IMR-90 (cell line): Measurements from ENCODE around the gene PRR5. TPM values are rescaled to one million over a fixed set of nuclear protein-coding genes. Genes with fewer than 3 reads are reported as not detected.

Source experiments
- ATAC-seq: fragments of 200-7000 bp; cut with Tn5 transposase; 2 replicates; pipeline ENCODE4 v1.9.1; 2020; ENCODE audit warnings: low read depth, mild to moderate bottlenecking, moderate library complexity
- BruUV-seq: library from RNA; stranded (reverse); fragments of 400-500 nt; replicated peaks from 2 replicates; lab custom pipeline; 2021; lab: Mats Ljungman, UMichigan
- CTCF ChIA-PET: fragments of 300-600 bp; formaldehyde crosslinking; extraction: SDS; loops from one replicate; lab custom pipeline; 2021; ENCODE audit warnings: antibody characterized with exemption; lab: Yijun Ruan, JAX
- POLR2A ChIA-PET: fragments of 300-600 bp; sonication (Branson Sonifier 250); formaldehyde crosslinking; loops from one replicate; lab custom pipeline; 2022; ENCODE audit warnings: antibody characterized with exemption; ENCODE audit not compliant: unreplicated experiment; lab: Charles Lee
- DNase-seq: peaks from one replicate; pipeline ENCODE4 v3.0.0; 2013
- H2AFZ ChIP-seq: replicated peaks from 2 replicates; pipeline ENCODE3; 2013; ENCODE audit warnings: low read length, mild to moderate bottlenecking; ENCODE audit not compliant: poor library complexity
- H2AK5ac ChIP-seq: 2 replicates; pipeline ENCODE4 v1.6.1; 2013; ENCODE audit warnings: low read depth, low read length, inconsistent platforms
- H2AK9ac ChIP-seq: replicated peaks from 2 replicates; pipeline ENCODE3; 2013; ENCODE audit warnings: mild to moderate bottlenecking, low read depth, low read length, moderate library complexity; ENCODE audit not compliant: poor library complexity
- H2BK120ac ChIP-seq: 2 replicates; pipeline ENCODE4 v1.6.1; 2013; ENCODE audit warnings: low read depth, low read length, inconsistent platforms
- H2BK15ac ChIP-seq: 3 replicates; pipeline ENCODE4 v1.6.1; 2013; ENCODE audit warnings: low read depth, low read length, inconsistent platforms
- H2BK20ac ChIP-seq: 2 replicates; pipeline ENCODE4 v1.6.1; 2013; ENCODE audit warnings: low read depth, mild to moderate bottlenecking, inconsistent platforms, low read length, moderate library complexity
- H2BK5ac ChIP-seq: 2 replicates; pipeline ENCODE4 v1.6.1; 2013; ENCODE audit warnings: mild to moderate bottlenecking, low read depth, low read length, inconsistent platforms; ENCODE audit not compliant: poor library complexity, severe bottlenecking
- H3K14ac ChIP-seq: replicated peaks from 2 replicates; pipeline ENCODE4 v1.6.1; 2013; ENCODE audit warnings: low read depth, low read length, inconsistent platforms
- H3K18ac ChIP-seq: 2 replicates; pipeline ENCODE4 v1.6.1; 2013; ENCODE audit warnings: low read depth, low read length, control low read depth
- H3K23ac ChIP-seq: 2 replicates; pipeline ENCODE4 v1.6.1; 2013; ENCODE audit warnings: low read depth, low read length, inconsistent platforms
- H3K27ac ChIP-seq: 2 replicates; pipeline ENCODE4 v1.5.1; 2013; ENCODE audit warnings: mild to moderate bottlenecking, control low read depth, low read length; ENCODE audit not compliant: insufficient read depth
- H3K27me3 ChIP-seq: 2 replicates; pipeline ENCODE4 v1.6.1; 2013; ENCODE audit warnings: low read length; ENCODE audit not compliant: control insufficient read depth, insufficient read depth
- H3K36me3 ChIP-seq: 2 replicates; pipeline ENCODE4 v1.6.1; 2013; ENCODE audit warnings: low read length, mixed read lengths; ENCODE audit not compliant: control insufficient read depth, insufficient read depth
- H3K4ac ChIP-seq: 2 replicates; pipeline ENCODE4 v1.6.1; 2013; ENCODE audit warnings: low read depth, low read length, inconsistent platforms
- H3K4me1 ChIP-seq: 2 replicates; pipeline ENCODE4 v1.6.1; 2013; ENCODE audit warnings: low read length, mixed read lengths; ENCODE audit not compliant: control insufficient read depth, insufficient read depth
- H3K4me2 ChIP-seq: 2 replicates; pipeline ENCODE4 v1.6.1; 2013; ENCODE audit warnings: low read depth, mild to moderate bottlenecking, control low read depth, low read length, moderate library complexity
- H3K4me3 ChIP-seq: 2 replicates; pipeline ENCODE4 v1.5.1; 2013; ENCODE audit warnings: low read depth, mild to moderate bottlenecking, control low read depth, low read length, moderate library complexity; ENCODE audit not compliant: insufficient read depth
- H3K56ac ChIP-seq: 2 replicates; pipeline ENCODE4 v1.6.1; 2013; ENCODE audit warnings: low read length, inconsistent platforms; ENCODE audit not compliant: insufficient read depth; ENCODE audit errors: extremely low read depth
- H3K79me1 ChIP-seq, 2 experiments: 2 replicates each; pipeline ENCODE4 v1.6.1; 2013; ENCODE audit warnings: low read length in 2 of 2, inconsistent platforms in 1 of 2, low read depth in 1 of 2
- H3K9ac ChIP-seq: 2 replicates; pipeline ENCODE4 v1.6.1; 2013; ENCODE audit warnings: low read depth, low read length, control low read depth
- H3K9me1 ChIP-seq: 2 replicates; pipeline ENCODE4 v1.6.1; 2013; ENCODE audit warnings: low read length, inconsistent platforms; ENCODE audit not compliant: insufficient read depth
- H3K9me3 ChIP-seq: 2 replicates; pipeline ENCODE4 v1.6.1; 2013; ENCODE audit warnings: low read length; ENCODE audit not compliant: control insufficient read depth, insufficient read depth
- H4K20me1 ChIP-seq: 2 replicates; pipeline ENCODE4 v1.6.1; 2013; ENCODE audit warnings: low read length, inconsistent platforms; ENCODE audit not compliant: insufficient read depth
- H4K5ac ChIP-seq: 2 replicates; pipeline ENCODE4 v1.6.1; 2013; ENCODE audit warnings: mild to moderate bottlenecking, low read depth, low read length, control low read depth
- H4K8ac ChIP-seq, 2 experiments: 2 replicates each; pipeline ENCODE4 v1.6.1; 2013; ENCODE audit warnings: low read depth in 2 of 2, low read length in 2 of 2, control low read depth in 1 of 2, inconsistent platforms in 1 of 2
- H4K91ac ChIP-seq: 2 replicates; pipeline ENCODE4 v1.6.1; 2013; ENCODE audit warnings: low read depth, low read length, inconsistent platforms; ENCODE audit not compliant: insufficient read depth
- BHLHE40 ChIP-seq: fragments of 150-350 bp; IDR thresholded peaks from 2 replicates; pipeline ENCODE4 v1.6.1; 2016; ENCODE audit warnings: mild to moderate bottlenecking, low read depth, low read length
- CHD1 ChIP-seq: IDR thresholded peaks from 2 replicates; pipeline ENCODE4 v1.6.1; 2012; ENCODE audit warnings: low read depth, low read length, improper control_type of control experiment
- FOS ChIP-seq: fragments of 150-350 bp; IDR thresholded peaks from 2 replicates; pipeline ENCODE4 v1.6.1; 2016; ENCODE audit warnings: low read depth, low read length
- MAZ ChIP-seq: IDR thresholded peaks from 2 replicates; pipeline ENCODE4 v1.6.1; 2012; ENCODE audit warnings: low read depth, mild to moderate bottlenecking, low read length, improper control_type of control experiment, moderate library complexity, borderline replicate concordance
- MXI1 ChIP-seq: IDR thresholded peaks from 2 replicates; pipeline ENCODE4 v1.6.1; 2012; ENCODE audit warnings: low read depth, mild to moderate bottlenecking, low read length, moderate library complexity, borderline replicate concordance
- NFE2L2 ChIP-seq: fragments of 150-350 bp; IDR thresholded peaks from 2 replicates; pipeline ENCODE4 v1.6.1; 2016; ENCODE audit warnings: low read depth, mild to moderate bottlenecking, low read length
- RAD21 ChIP-seq: IDR thresholded peaks from 2 replicates; pipeline ENCODE4 v1.6.1; 2012; ENCODE audit warnings: low read length, improper control_type of control experiment
- WGBS, 2 experiments: methylation state at CpG; one replicate each; pipeline versions ENCODE4 v1.1.5 to v1.1.7; 2013; ENCODE audit warnings: missing lambda C conversion rate in 2 of 2; ENCODE audit not compliant: insufficient read length in 1 of 2; ENCODE audit errors: extremely low coverage in 2 of 2; 5-methylcytosine and 5-hydroxymethylcytosine counted together
- dilution Hi-C: fragments of 300-500 bp; cut with HindIII; formaldehyde crosslinking; loops from one replicate; pipeline ENCODE4 v1.14.3; 2018; ENCODE audit warnings: low sequenced_read_pairs; ENCODE audit not compliant: unreplicated experiment
- in situ Hi-C: fragments of 300-500 bp; cut with MboI; formaldehyde crosslinking; loops from 3 replicates; pipeline ENCODE4 v1.14.3; 2019; ENCODE audit warnings: low sequenced_read_pairs, inconsistent platforms, mixed read lengths
- intact Hi-C: fragments of 100-400 bp; cut with micrococcal nuclease; formaldehyde crosslinking; loops from 2 replicates; pipeline ENCODE4 v1.10.0; 2022
- polyA plus RNA-seq, 3 experiments: library from polyadenylated mRNA; depleted of rRNA; stranded (reverse); fragments of >200 nt; gene quantifications; 2 replicates each; pipeline ENCODE4 v1.2.3, GENCODE V29; 2012; ENCODE audit warnings: low replicate concordance in 1 of 3
- total RNA-seq: library from RNA; depleted of rRNA; stranded (reverse); fragments of >200 nt; gene quantifications from 2 replicates; pipeline ENCODE4 v1.2.3, GENCODE V29; 2012
- TF ChIP-seq, protein P1 (sequence below): conservative IDR thresholded peaks from 2 replicates; pipeline ENCODE4 v1.5.1; 2012; ENCODE audit warnings: mild to moderate bottlenecking, low read depth, low read length, improper control_type of control experiment
- TF ChIP-seq, protein P2 (sequence below): fragments of 150-350 bp; IDR thresholded peaks from 2 replicates; pipeline ENCODE4 v1.6.1; 2016; ENCODE audit warnings: low read depth, mild to moderate bottlenecking, low read length, moderate library complexity, borderline replicate concordance
- TF ChIP-seq, protein P3 (sequence below): fragments of 150-350 bp; IDR thresholded peaks from 2 replicates; pipeline ENCODE4 v1.6.1; 2017; ENCODE audit warnings: mild to moderate bottlenecking, antibody characterized with exemption, low read length, low read depth

The PRR5 gene
- total and polyA plus RNA-seq, 2 of the 4 experiments (the other 2 are of a cell fraction) = 8.1 to 24.3 TPM

DNA sequence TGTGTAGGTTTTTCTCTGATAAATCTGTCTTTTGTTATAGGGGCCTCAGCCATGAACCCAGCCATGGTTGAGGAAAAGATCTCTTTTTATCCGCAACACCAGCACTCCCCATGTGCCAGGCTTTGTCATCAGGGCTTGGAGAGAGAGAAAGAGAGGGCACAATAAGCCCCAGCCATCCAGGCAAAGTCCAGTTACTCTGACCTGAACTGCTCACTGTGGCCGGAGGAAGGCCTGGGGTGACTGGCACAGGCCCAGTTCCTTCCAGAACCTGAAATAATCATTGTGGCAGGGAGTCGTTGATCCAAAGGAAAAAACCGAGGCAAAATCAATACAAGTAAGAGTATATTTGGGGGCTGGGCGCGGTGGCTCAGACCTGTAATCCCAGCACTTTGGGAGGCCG, 46.5 kb downstream of the PRR5 start:
- H3K23ac ChIP-seq = no peak overlapping the region
- BruUV-seq = no TSS peak
- H3K56ac ChIP-seq = no peak overlapping the region
- H3K4me3 ChIP-seq = no peak overlapping the region
- H4K8ac ChIP-seq = no peak overlapping the region
- H3K9me1 ChIP-seq = peaks cover 4% of the 10 kb centered on the region; the same call in 1 of the 2 replicates
- H2BK5ac ChIP-seq = no peak overlapping the region
- H3K27ac ChIP-seq = no peak overlapping the region
- no peak for TF ChIP-seq NFE2L2
- TF ChIP-seq BHLHE40 = no peak
- no peak for TF ChIP-seq MXI1
- TF ChIP-seq, protein P1, sequence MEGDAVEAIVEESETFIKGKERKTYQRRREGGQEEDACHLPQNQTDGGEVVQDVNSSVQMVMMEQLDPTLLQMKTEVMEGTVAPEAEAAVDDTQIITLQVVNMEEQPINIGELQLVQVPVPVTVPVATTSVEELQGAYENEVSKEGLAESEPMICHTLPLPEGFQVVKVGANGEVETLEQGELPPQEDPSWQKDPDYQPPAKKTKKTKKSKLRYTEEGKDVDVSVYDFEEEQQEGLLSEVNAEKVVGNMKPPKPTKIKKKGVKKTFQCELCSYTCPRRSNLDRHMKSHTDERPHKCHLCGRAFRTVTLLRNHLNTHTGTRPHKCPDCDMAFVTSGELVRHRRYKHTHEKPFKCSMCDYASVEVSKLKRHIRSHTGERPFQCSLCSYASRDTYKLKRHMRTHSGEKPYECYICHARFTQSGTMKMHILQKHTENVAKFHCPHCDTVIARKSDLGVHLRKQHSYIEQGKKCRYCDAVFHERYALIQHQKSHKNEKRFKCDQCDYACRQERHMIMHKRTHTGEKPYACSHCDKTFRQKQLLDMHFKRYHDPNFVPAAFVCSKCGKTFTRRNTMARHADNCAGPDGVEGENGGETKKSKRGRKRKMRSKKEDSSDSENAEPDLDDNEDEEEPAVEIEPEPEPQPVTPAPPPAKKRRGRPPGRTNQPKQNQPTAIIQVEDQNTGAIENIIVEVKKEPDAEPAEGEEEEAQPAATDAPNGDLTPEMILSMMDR = no peak
- TF ChIP-seq RAD21 = no peak
- no peak for TF ChIP-seq MAZ
- TF ChIP-seq CHD1 = no peak
- TF ChIP-seq, protein P2, sequence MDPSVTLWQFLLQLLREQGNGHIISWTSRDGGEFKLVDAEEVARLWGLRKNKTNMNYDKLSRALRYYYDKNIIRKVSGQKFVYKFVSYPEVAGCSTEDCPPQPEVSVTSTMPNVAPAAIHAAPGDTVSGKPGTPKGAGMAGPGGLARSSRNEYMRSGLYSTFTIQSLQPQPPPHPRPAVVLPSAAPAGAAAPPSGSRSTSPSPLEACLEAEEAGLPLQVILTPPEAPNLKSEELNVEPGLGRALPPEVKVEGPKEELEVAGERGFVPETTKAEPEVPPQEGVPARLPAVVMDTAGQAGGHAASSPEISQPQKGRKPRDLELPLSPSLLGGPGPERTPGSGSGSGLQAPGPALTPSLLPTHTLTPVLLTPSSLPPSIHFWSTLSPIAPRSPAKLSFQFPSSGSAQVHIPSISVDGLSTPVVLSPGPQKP = no peak
- TF ChIP-seq FOS = no peak
- TF ChIP-seq, protein P3, sequence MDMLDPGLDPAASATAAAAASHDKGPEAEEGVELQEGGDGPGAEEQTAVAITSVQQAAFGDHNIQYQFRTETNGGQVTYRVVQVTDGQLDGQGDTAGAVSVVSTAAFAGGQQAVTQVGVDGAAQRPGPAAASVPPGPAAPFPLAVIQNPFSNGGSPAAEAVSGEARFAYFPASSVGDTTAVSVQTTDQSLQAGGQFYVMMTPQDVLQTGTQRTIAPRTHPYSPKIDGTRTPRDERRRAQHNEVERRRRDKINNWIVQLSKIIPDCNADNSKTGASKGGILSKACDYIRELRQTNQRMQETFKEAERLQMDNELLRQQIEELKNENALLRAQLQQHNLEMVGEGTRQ = no peak
- H4K20me1 ChIP-seq = no peaks in the 10 kb centered on the region
- H3K9me3 ChIP-seq = no peaks in the 10 kb centered on the region
- DNase-seq (no peak), ATAC-seq (no peak)
- intact Hi-C loops (no loop called here), dilution Hi-C loops (no loop called here), in situ Hi-C loops (no loop called here)
- peaks cover 7% of the 10 kb centered on the region; the same call in 1 of the 2 replicates for H3K27me3 ChIP-seq
- H2BK120ac ChIP-seq = no peak overlapping the region
- H3K36me3 ChIP-seq = no peaks in the 10 kb centered on the region
- H4K5ac ChIP-seq = no peak overlapping the region
- H3K79me1 ChIP-seq = no peaks in the 10 kb centered on the region
- H3K4me2 ChIP-seq = no peak overlapping the region
- no peak overlapping the region for H4K91ac ChIP-seq
- 84% methylated on average over 5 of the region's 7 CpGs; no CpG with 5 or more reads in 1 of the 2 experiments for WGBS, 2 experiments
- POLR2A ChIA-PET = no interaction called here
- no peak overlapping the region for H2BK15ac ChIP-seq
- no peak overlapping the region for H2AK5ac ChIP-seq
- no peak overlapping the region for H2AK9ac ChIP-seq
- no peak overlapping the region for H3K9ac ChIP-seq
- no peak overlapping the region for H2AFZ ChIP-seq
- CTCF ChIA-PET = no interaction called here
- H3K18ac ChIP-seq = no peak overlapping the region
- H2BK20ac ChIP-seq = peak overlapping the region; percentile 10; the same call in 1 of the 2 replicates
- H3K4ac ChIP-seq = no peak overlapping the region
- H3K14ac ChIP-seq = no peak overlapping the region
- peaks cover 15% of the 10 kb centered on the region for H3K4me1 ChIP-seq
